WTC11 (cell line): ENCODE data around the gene PDXK. TPM values are rescaled to one million over a fixed set of nuclear protein-coding genes. Genes with fewer than 3 reads are reported as not detected.
A peak's percentile ranks its signal among the peaks of the same experiment; 100 is the strongest.

Source experiments
- ATAC-seq: fragments of 200-7000 bp; cut with Tn5 transposase; 2 replicates; pipeline ENCODE4 v1.10.0; 2021; ENCODE audit warnings: mild to moderate bottlenecking, moderate library complexity
- CTCF ChIA-PET: fragments of 300-600 bp; sonication (Branson Sonifier 250); formaldehyde crosslinking; loops from one replicate; lab custom pipeline; 2021; ENCODE audit warnings: antibody characterized with exemption; lab: Charles Lee
- POLR2A ChIA-PET: fragments of 350-600 bp; sonication (Branson Sonifier 250); formaldehyde crosslinking; loops from one replicate; lab custom pipeline; 2021; ENCODE audit warnings: antibody characterized with exemption; lab: Charles Lee
- DNase-seq: peaks from one replicate; pipeline ENCODE4 v3.0.0; 2021; ENCODE audit warnings: low spot score
- H3K27ac Mint-ChIP-seq: 2 replicates; pipeline ENCODE4 v1.8.0; 2021; ENCODE audit warnings: mixed read lengths
- H3K27me3 Mint-ChIP-seq: 2 replicates; pipeline ENCODE4 v1.8.0; 2021; ENCODE audit warnings: low read depth, mild to moderate bottlenecking, moderate library complexity, mixed read lengths
- H3K36me3 Mint-ChIP-seq: 2 replicates; pipeline ENCODE4 v1.8.0; 2021; ENCODE audit warnings: mixed read lengths
- H3K4me1 Mint-ChIP-seq: 2 replicates; pipeline ENCODE4 v1.8.0; 2022; ENCODE audit warnings: mixed read lengths
- H3K4me3 Mint-ChIP-seq: 2 replicates; pipeline ENCODE4 v1.8.0; 2021; ENCODE audit warnings: mild to moderate bottlenecking, moderate library complexity, mixed read lengths
- H3K9me3 Mint-ChIP-seq: 2 replicates; pipeline ENCODE4 v1.8.0; 2021; ENCODE audit warnings: mixed read lengths
- ATF2 ChIP-seq: sonication (generic); formaldehyde crosslinking; IDR thresholded peaks from 2 replicates; pipeline ENCODE4 v1.8.1; 2022; ENCODE audit warnings: low read depth, missing genetic modification reagents, borderline replicate concordance
- ATF3 ChIP-seq: sonication (generic); formaldehyde crosslinking; conservative IDR thresholded peaks from 2 replicates; pipeline ENCODE4 v1.8.1; 2022; ENCODE audit warnings: mild to moderate bottlenecking, missing genetic modification reagents
- CREB1 ChIP-seq: sonication (generic); formaldehyde crosslinking; IDR thresholded peaks from 2 replicates; pipeline ENCODE4 v1.8.0; 2023; ENCODE audit warnings: mild to moderate bottlenecking, missing genetic modification reagents
- ELF4 ChIP-seq: sonication (generic); formaldehyde crosslinking; IDR thresholded peaks from 2 replicates; pipeline ENCODE4 v1.8.1; 2022; ENCODE audit warnings: low read depth, mild to moderate bottlenecking, moderate library complexity, missing genetic modification reagents
- ERG ChIP-seq: fragments of 250-450 bp; sonication (Bioruptor Pico); IDR thresholded peaks from 2 replicates; pipeline ENCODE4 v1.8.0; 2021; ENCODE audit warnings: mild to moderate bottlenecking
- GRHL2 ChIP-seq: fragments of 250-450 bp; sonication (Bioruptor Pico); IDR thresholded peaks from 2 replicates; pipeline ENCODE4 v1.8.0; 2022; ENCODE audit warnings: mild to moderate bottlenecking, moderate library complexity; ENCODE audit not compliant: insufficient replicate concordance, severe bottlenecking
- HMGA2 ChIP-seq: fragments of 250-450 bp; sonication (Bioruptor Pico); IDR thresholded peaks from 2 replicates; pipeline ENCODE4 v1.4.0; 2021; ENCODE audit warnings: mild to moderate bottlenecking, moderate library complexity
- KAT7 ChIP-seq: sonication (generic); formaldehyde crosslinking; IDR thresholded peaks from 2 replicates; pipeline ENCODE4 v1.8.1; 2023; ENCODE audit warnings: missing genetic modification reagents, mild to moderate bottlenecking, borderline replicate concordance
- MLX ChIP-seq: sonication (generic); formaldehyde crosslinking; IDR thresholded peaks from 2 replicates; pipeline ENCODE4 v1.8.1; 2023; ENCODE audit warnings: mild to moderate bottlenecking, missing genetic modification reagents, moderate library complexity
- NFATC4 ChIP-seq: fragments of 250-450 bp; sonication (Bioruptor Pico); IDR thresholded peaks from 2 replicates; pipeline ENCODE4 v1.9.0; 2021; ENCODE audit warnings: mild to moderate bottlenecking
- NFYB ChIP-seq: sonication (generic); formaldehyde crosslinking; conservative IDR thresholded peaks from 2 replicates; pipeline ENCODE4 v1.8.0; 2022; ENCODE audit warnings: low read depth, missing genetic modification reagents
- PRDM15 ChIP-seq: sonication (generic); formaldehyde crosslinking; IDR thresholded peaks from 2 replicates; pipeline ENCODE4 v1.8.0; 2022; ENCODE audit warnings: missing genetic modification reagents
- PRRX2 ChIP-seq: fragments of 250-450 bp; sonication (Bioruptor Pico); IDR thresholded peaks from 2 replicates; pipeline ENCODE4 v1.8.0; 2021; ENCODE audit warnings: mild to moderate bottlenecking
- RORB ChIP-seq: fragments of 250-450 bp; sonication (Bioruptor Pico); IDR thresholded peaks from 2 replicates; pipeline ENCODE4 v1.9.0; 2021; ENCODE audit warnings: mild to moderate bottlenecking
- SOX15 ChIP-seq: fragments of 250-450 bp; sonication (Bioruptor Pico); IDR thresholded peaks from 2 replicates; pipeline ENCODE4 v1.9.0; 2021; ENCODE audit warnings: mild to moderate bottlenecking
- TCF7 ChIP-seq: sonication (generic); formaldehyde crosslinking; IDR thresholded peaks from 2 replicates; pipeline ENCODE4 v1.8.0; 2022; ENCODE audit warnings: mild to moderate bottlenecking, low read depth, missing genetic modification reagents, moderate library complexity
- ZMAT4 ChIP-seq: fragments of 250-450 bp; sonication (Bioruptor Pico); IDR thresholded peaks from 2 replicates; pipeline ENCODE4 v1.9.0; 2021; ENCODE audit warnings: mild to moderate bottlenecking
- ZNF219 ChIP-seq: sonication (generic); formaldehyde crosslinking; IDR thresholded peaks from 2 replicates; pipeline ENCODE4 v1.8.0; 2023; ENCODE audit warnings: missing genetic modification reagents, mild to moderate bottlenecking, borderline replicate concordance
- ZNF416 ChIP-seq: fragments of 250-450 bp; sonication (Bioruptor Pico); IDR thresholded peaks from 2 replicates; pipeline ENCODE4 v1.9.0; 2021; ENCODE audit warnings: mild to moderate bottlenecking, inconsistent platforms
- ZNF425 ChIP-seq: fragments of 250-450 bp; sonication (Bioruptor Pico); conservative IDR thresholded peaks from 2 replicates; pipeline ENCODE4 v1.9.0; 2021; ENCODE audit warnings: mild to moderate bottlenecking
- ZNF532 ChIP-seq: fragments of 250-450 bp; sonication (Bioruptor Pico); IDR thresholded peaks from 2 replicates; pipeline ENCODE4 v1.9.0; 2021; ENCODE audit warnings: mild to moderate bottlenecking, borderline replicate concordance
- total RNA-seq: library from RNA; stranded (reverse); gene quantifications from 3 replicates; pipeline ENCODE4 v1.2.3, GENCODE V29; 2021

The PDXK gene
- total RNA-seq, 1 experiment from 2014 or later = 120 TPM

GRCh38 chr21:43693981-43694380 lies 24.9 kb upstream of the PDXK start:
- Mint-ChIP-seq H3K9me3 (no peaks in the 10 kb centered on the region), H3K4me3 (no peak overlapping the region), H3K36me3 (peaks cover 44% of the 10 kb centered on the region), H3K27me3 (no peaks in the 10 kb centered on the region), H3K4me1 (no peaks in the 10 kb centered on the region; the same call in 1 of the 2 replicates), H3K27ac (peak overlapping the region; percentile 92)
- ATAC-seq = no peak
- no peak for DNase-seq
- ChIA-PET CTCF (no interaction called here), POLR2A (no interaction called here)
- TF ChIP-seq NFYB (no peak), PRRX2 (CRISPR knock-in tag) (no peak), SOX15 (CRISPR knock-in tag) (no peak), MLX (CRISPR knock-in tag) (no peak), ELF4 (CRISPR knock-in tag) (no peak), ZMAT4 (CRISPR knock-in tag) (no peak), ATF3 (CRISPR knock-in tag) (no peak), GRHL2 (no peak), TCF7 (no peak), ZNF425 (CRISPR knock-in tag) (no peak), CREB1 (no peak), ZNF532 (CRISPR knock-in tag) (no peak)

GRCh38 chr21:43694437-43695079 lies 24.4 kb upstream of the PDXK start:
- Mint-ChIP-seq H3K27me3 (no peaks in the 10 kb centered on the region), H3K27ac (peak overlapping the region; percentile 92; the same call in 1 of the 2 replicates), H3K9me3 (no peaks in the 10 kb centered on the region), H3K4me1 (no peaks in the 10 kb centered on the region; the same call in 1 of the 2 replicates), H3K36me3 (peaks cover 42% of the 10 kb centered on the region), H3K4me3 (no peak overlapping the region)
- ATAC-seq (no peak), DNase-seq (no peak)
- CTCF ChIA-PET = interaction anchor here (0.7 kb wide), 1 partner anchor 35 kb away, joined by 3 read pairs; no protein-coding TSS in a partner anchor
- POLR2A ChIA-PET = no interaction called here
- TF ChIP-seq ZNF416 (CRISPR knock-in tag) (no peak), RORB (CRISPR knock-in tag) (no peak), ELF4 (CRISPR knock-in tag) (no peak), ZNF219 (no peak), ERG (CRISPR knock-in tag) (no peak), HMGA2 (CRISPR knock-in tag) (no peak), ATF2 (no peak), KAT7 (CRISPR knock-in tag) (no peak), PRDM15 (CRISPR knock-in tag) (no peak), NFATC4 (CRISPR knock-in tag) (no peak)
